Epithelial cell of prostate (primary cell): Measurements from ENCODE around the gene CTPS2.
"Not testable (repeated sequence)": the region's sequence is repeated elsewhere in the genome, so short reads cannot be mapped to it uniquely, and the experiment has no call there.

ENCODE experiments used
- DNase-seq: peaks from one replicate; pipeline ENCODE4 v3.0.0-alpha.2; 2011; ENCODE audit warnings: low read depth, low spot score
- H3K27ac ChIP-seq: fragments of 450-650 bp; 2 replicates; pipeline ENCODE4 v1.5.1; 2017; ENCODE audit warnings: mild to moderate bottlenecking

The CTPS2 gene

DNA sequence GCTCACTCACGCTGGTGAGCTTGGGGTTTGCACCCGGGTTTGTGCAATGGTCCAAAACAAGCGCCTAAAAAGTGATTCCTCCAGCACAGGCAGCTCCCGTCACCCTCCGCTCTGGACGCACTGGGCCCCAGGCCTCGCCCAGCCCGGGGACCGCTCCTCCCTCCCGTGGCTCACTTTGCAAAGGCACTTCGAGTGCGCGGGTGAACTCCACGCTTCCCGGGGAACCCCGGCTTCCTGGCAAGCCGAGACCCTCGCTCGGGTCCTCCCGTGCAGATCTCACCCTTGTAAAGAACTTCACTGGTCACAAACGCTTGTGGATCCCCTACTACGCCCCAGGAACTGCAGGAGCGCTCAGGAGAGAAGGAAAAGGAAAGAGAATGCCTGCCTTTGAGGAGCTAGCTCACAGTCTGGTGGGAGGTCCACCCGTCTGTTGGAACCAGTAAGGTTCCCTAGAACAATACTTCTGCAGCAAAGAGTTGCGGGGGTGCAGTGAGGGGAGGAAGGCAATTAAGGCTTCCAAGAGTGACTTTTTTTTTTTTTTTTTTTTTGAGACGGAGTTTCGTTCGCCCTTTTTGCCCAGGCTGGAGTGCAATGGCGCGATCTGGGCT lies at the start of gene CTPS2:
TSS of gene CTPS2 (minus strand) at position 122 of the 608 bp plus-strand sequence. CDS start 9,767 bp downstream, outside the sequence.
- H3K27ac ChIP-seq = peak within 1 kb of the TSS; percentile 24
- DNase-seq = no peak

GRCh38 chrX:16761500-16761899 lies 49.0 kb upstream of the CTPS2 start:
- H3K27ac ChIP-seq, DNase-seq: not testable (repeated sequence)

DNA sequence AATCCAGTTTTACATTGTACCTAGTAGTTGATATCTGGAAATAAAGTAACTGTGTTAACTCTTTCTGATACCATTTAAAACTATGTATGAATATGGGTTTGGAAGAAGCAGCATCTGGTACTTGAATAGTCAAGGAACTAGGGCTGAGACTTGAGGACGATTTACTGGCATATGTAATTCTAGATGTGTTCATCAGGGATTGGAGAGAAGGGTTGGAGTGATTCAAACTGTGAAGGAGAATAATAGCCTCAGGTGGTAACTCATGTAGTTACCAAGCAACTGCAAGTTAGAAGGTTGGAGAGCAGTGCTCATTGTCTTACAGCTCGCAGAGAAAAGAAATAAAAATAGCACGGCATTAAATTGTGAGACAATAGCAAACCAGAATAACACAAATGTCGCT lies 44.3 kb upstream of the CTPS2 start:
- H3K27ac ChIP-seq = no peak overlapping the region
- DNase-seq = no peak

- no peak for DNase-seq
- H3K27ac ChIP-seq = no peak overlapping the region
Measured at GRCh38 chrX:16754019-16754418, 41.5 kb upstream of the CTPS2 start.

DNA sequence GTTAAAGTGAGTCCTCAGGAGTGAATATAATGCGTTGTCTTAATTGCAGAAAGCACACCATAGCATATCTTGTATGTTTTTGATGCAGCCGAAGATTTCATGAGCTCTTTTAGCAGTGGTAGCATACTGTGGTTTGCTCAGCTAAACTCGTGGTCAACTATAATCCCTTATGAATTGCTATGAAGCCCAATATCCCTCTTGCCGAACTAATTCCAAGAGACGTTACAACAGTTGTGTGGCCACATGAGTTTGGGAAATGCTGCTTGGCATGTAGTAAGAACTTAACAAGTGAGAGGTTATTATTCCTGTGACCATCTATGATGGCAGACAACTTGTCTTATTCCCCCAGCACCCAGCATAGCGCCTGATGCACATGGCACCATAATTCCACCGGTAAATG lies 37.7 kb upstream of the CTPS2 start:
- no peak overlapping the region for H3K27ac ChIP-seq
- no peak for DNase-seq

DNA sequence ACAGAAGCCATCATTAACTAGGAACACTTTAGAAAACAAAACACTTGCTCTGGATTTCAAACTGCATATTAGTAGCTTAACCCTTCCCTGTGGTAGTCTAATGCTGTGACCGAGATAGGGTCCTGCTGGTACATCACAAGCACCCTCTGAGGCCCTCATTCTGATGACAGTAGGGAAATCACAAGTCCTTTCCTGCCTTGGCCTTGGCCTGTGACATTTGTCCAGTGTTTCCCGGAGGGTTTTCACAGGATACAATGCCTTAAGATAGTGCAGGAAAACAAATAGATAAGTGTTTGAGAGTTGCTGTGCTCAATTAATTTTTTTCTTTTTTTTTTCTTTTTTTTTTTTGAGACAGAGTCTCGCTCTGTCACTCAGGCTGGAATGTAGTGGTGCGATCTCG lies 36.0 kb upstream of the CTPS2 start:
- DNase-seq = no peak
- no peak overlapping the region for H3K27ac ChIP-seq

DNA sequence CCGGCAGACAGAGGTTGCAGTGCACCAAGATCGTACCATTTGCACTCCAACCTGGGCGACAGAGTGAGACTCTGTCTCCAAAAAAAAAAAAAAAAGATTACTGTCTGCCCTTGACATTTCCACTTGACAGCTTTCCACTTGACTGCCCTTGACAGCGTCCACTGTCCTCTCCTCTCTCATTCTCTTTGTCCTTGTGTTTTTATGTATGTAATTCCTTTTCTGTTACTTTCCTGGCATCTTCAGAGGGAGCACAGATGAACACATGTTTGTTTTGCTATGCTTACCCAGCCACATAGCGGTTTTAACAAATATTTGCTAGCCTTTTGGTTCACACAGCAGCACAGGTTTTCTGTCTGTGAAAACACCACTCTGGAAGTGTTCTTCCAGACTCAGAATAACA lies 33.2 kb upstream of the CTPS2 start:
- no peak overlapping the region for H3K27ac ChIP-seq
- DNase-seq = no peak

DNA sequence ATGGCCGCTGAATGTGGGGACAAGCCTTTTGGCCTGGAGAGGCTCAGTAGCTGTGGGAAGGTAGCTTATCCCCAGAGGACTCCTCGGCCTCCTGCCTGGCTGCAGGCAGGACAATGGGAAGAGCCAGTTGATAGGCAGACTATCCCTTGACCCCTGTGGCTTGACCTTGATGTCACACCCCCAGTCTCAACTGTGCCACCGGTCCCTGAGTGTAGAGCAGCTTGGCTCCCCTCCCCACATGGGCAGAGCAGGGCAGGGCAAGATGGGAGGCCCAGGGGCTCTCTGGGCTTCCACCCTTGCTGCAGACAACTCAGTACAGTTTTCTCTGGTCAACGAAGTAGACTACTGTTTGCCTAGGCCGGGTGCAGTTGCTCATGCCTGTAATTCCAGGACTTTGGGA lies 32.6 kb upstream of the CTPS2 start:
- no peak overlapping the region for H3K27ac ChIP-seq
- DNase-seq = no peak

DNA sequence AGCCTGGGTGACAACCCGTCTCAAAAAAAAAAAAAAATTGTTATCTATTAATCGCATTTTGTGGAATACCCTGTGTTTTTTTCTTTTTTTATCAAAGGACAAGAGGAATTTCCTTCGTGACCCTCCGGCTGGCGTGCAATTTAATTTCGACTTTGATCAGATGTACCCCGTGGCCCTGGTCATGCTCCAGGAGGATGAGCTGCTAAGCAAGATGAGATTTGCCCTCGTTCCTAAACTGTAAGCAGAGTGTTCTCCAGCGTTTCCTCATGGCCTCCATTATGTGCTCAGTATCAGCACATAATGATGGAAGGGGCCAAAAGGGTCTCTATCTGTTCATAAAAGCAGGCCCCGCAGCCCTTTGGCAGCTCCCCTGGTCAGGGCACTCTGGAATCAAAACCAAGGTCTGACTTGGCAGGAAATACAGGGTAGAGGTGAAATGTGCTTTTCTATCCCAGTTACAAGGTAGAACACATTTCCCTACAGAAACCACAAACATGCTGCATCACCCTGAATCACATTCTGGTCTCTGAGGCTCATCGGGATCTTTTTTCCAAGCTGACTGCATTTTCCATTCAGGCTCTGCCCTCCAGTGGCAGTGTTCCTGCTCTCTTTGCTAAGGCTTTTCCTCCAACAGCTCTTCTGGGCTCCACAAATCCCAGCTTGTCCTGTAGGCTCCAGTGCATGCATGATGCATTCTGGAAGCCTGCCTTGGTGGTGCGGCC lies 31.3 kb upstream of the CTPS2 start:
- DNase-seq = peak; percentile 10
- peak overlapping the region; percentile 34 for H3K27ac ChIP-seq

DNA sequence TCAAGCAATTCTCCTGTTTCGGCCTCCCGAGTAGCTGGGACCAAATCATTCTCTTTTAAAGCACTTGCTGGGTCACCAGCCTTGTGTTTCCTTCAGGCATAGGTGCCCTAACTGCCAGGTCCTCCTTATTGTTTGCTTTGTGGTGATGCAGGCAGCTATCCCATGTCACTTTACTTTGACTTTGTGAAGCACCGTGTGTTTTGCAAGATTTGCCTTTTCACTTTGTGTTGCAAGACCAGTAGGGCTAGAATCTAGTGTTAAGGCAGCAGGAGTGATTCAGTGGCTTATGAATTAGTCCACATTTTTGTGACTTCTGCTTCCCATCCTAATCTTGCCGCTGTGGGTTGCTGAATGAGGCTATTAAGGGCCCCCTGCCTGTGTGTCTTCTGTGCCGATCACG lies 27.1 kb upstream of the CTPS2 start:
- H3K27ac ChIP-seq = no peak overlapping the region
- DNase-seq = no peak

DNA sequence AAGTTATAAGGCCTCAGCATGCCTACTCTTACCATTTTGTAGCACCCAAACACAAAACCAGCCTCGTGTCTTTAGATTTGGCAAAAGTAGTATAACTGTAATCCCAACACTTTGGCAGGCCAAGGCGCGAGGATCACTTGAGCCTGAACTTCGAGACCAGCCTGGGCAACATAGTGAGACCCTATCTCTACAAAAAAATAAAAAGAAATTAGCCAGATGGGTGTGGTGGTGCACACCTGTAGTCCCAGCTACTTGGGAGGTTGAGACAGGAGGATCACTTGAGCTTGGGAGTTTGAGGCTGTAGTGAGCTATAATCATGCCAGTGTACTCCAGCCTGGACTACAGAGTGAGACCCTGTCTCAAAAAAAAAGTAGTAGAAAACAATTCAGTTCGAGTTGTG lies 24.6 kb upstream of the CTPS2 start:
- H3K27ac ChIP-seq = no peak overlapping the region
- DNase-seq = no peak

- no peak for DNase-seq
- H3K27ac ChIP-seq = no peak overlapping the region
Measured at GRCh38 chrX:16733013-16733412, 20.5 kb upstream of the CTPS2 start.

DNA sequence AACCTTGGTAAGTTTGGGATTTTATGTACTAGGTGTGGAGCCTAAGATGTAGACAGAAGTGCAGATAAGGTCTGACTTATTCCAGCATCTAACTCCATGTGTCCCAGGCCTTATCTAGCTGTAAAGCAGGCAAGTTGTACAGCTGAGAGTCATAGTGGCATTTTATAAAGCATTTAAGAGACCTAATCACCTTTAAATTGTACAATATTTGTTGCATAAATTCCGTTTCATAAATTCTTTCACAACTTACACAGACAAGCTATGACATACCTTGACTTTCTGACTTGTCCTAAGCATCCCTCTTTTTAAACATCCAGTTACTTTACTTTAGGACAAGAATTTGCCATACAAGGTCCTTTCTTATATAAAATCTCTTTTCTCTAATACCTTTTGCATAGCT lies 18.0 kb upstream of the CTPS2 start:
- DNase-seq = no peak
- no peak overlapping the region for H3K27ac ChIP-seq

- DNase-seq = no peak
- no peak overlapping the region for H3K27ac ChIP-seq
Measured at GRCh38 chrX:16727637-16728036, 15.2 kb upstream of the CTPS2 start.

DNA sequence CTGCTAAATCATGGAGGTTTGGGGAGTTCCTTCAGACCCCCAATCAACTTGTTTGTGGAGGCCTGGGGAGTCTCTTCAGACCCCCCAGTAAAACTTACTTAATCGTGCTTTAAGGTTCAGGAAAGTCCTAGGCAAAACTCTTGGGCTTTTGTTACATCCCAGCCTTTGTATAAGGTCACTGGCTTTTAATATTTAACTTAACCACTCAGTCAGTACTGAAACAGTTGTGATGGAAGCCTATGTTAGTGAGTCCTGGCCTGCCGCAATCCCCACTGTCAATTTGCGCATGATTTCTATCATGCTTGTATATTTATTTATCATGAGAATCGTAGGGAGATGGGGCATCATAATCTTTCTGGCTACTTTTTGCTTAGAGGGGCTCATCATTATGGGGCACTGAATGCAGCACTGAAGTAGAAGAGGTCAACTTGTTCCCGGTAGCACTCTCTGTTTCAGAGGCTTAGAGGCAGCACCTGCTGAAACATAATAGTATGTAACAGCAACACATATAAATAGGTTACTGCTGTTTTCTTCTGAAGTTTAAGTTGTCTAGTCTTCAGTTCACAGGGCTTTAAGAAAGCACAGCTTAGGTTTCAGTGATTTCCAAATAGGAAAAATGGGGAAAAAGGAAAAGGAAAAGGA lies 14.0 kb upstream of the CTPS2 start:
- not testable (repeated sequence) for H3K27ac ChIP-seq, DNase-seq

DNA sequence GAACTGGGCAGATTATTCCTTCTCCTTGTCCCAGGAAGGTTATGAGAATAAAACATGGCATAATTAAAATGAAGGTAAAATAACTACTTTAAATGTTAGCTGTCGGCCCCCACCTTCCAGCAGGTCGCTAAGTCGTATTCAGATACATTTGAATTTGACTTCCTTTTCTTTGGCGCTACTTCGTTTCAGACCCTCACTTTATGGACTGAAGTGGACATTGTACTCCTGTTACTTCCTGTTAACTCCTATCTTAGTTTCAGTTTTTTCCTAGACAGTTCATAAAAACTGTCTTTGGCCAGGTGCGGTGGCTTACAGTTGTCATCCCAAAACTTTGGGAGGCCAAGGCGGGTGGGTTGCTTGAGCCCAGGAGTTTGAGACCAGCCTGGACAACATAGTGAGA lies 12.6 kb upstream of the CTPS2 start:
- DNase-seq = no peak
- no peak overlapping the region for H3K27ac ChIP-seq

- no peak overlapping the region for H3K27ac ChIP-seq
- DNase-seq = no peak
Measured at GRCh38 chrX:16722481-16722880, 10.0 kb upstream of the CTPS2 start.

DNA sequence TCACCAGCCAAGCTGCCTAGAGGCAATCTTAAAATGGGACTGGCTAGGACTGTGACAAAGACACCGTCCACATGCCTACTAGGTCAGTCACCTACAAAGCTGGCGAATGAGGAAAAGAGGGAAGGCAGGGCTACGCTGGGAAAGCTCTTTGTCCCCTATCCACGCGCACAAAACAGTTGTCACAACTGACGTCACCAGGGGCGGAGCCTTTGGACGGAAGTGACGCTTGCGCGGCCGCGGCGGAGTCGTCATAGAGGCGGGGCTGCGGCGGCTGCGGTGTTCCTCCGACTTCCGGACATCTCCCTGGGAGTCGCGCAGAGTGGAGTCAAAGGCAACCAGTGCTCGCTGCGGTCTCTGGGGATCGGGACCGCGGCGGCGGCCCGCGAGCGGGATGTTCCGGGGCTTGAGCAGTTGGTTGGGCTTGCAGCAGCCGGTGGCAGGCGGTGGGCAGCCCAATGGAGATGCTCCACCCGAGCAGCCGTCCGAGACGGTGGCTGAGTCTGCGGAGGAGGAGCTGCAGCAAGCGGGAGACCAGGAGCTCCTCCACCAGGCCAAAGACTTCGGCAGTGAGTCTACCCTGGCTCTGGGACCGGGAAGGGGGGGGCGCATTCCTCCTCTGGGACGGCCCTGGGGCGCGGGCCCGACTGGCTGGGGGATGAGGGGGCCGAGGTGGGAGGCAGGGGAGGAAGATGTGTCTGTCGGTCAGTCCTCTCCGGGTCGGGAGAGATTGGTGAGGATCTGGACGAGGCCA lies 7.0 kb upstream of the CTPS2 start, which contains the start of gene SYAP1:
TSS of gene SYAP1 (plus strand) at position 279 of the 751 bp plus-strand sequence. CDS start at position 392, 113 bp downstream.
- peak within 1 kb of the TSS; percentile 75 for H3K27ac ChIP-seq
- DNase-seq = peak; percentile 78

- H3K27ac ChIP-seq = peak overlapping the region; percentile 75
- DNase-seq = no peak
Measured at GRCh38 chrX:16718824-16719333, 6.4 kb upstream of the CTPS2 start.

DNA sequence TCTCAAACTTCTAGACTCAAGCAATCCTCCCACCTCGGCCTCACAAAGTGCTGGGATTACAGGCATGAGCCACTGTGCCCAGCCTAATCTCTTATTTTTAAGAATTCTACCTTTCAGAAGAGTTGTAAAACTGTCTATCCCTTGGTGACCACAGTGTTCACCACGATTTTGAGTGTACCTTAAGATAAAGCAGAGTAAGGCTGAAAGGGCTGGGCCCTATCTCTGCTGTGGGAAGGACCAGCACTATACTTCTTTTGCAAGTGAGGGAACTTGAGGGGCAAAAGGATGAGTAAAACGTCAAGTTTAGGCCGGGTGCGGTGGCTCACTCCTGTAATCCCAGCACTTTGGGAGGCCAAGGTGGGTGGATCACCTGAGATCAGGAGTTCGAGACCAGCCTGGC lies 4.0 kb upstream of the CTPS2 start:
- not testable (repeated sequence) for DNase-seq, H3K27ac ChIP-seq

DNA sequence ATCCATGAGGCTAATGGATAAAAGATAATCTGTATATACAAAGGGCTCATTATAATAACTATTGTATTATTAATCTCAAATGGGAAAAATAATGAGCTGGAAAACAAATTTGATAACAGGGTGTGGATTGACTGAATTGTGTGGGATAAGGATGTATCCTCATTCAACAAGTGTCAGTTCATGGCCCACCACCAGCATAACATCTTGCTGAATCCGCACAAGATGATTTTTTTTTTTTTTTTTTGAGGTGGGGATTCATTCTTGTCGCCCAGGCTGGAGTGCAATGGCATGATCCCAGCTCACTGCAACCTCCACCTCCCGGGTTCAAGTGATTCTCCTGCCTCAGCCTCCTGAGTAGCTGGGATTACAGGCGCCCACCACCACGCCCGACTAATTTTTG lies 3.2 kb upstream of the CTPS2 start:
- DNase-seq, H3K27ac ChIP-seq: not testable (repeated sequence)
